ENCODE results near the gene MTMR2.

- TF ChIP-seq NFRKB (IDR thresholded peaks at IDR 0.05) (no peak), HDGF (IDR thresholded peaks at IDR 0.05; ENCODE audit: borderline replicate concordance) (no peak), FOXK2 (IDR thresholded peaks at IDR 0.05) (no peak), CTBP1 (IDR thresholded peaks at IDR 0.05; ENCODE audit: borderline replicate concordance) (no peak), ELF4 (IDR thresholded peaks at IDR 0.05) (no peak)
Measured at GRCh38 chr11:95964281-95964680, 40.4 kb upstream of the MTMR2 start.
